GM12874 (cell line): Measurements from ENCODE around the gene HEPHL1.

ENCODE experiments used
- CTCF ChIP-seq: IDR thresholded peaks from 2 replicates; pipeline ENCODE4 v1.5.1; 2011; ENCODE audit warnings: low read depth, mild to moderate bottlenecking, control low read depth, low read length, moderate library complexity; ENCODE audit not compliant: insufficient read depth

HEPHL1 gene

DNA sequence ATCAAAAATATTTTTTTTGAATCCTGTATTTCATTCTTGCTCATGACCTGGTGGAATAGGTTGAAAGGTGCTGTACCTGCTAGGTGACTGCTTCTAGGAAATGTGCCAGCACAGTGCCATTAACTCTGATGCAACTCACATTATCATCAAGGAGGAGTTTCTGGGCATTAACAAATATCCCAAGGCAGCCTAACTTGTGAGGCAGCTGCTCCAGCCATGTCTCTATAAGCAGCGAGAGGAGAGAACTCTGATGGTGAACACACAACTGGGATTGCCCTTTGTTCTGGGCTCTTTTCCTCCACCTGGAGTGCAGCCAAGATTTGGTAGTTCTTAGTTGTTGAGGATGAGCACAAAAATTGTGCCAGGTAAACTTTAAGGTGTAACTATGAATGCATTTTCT lies 25.6 kb downstream of the HEPHL1 start:
- no peak for TF ChIP-seq CTCF

DNA sequence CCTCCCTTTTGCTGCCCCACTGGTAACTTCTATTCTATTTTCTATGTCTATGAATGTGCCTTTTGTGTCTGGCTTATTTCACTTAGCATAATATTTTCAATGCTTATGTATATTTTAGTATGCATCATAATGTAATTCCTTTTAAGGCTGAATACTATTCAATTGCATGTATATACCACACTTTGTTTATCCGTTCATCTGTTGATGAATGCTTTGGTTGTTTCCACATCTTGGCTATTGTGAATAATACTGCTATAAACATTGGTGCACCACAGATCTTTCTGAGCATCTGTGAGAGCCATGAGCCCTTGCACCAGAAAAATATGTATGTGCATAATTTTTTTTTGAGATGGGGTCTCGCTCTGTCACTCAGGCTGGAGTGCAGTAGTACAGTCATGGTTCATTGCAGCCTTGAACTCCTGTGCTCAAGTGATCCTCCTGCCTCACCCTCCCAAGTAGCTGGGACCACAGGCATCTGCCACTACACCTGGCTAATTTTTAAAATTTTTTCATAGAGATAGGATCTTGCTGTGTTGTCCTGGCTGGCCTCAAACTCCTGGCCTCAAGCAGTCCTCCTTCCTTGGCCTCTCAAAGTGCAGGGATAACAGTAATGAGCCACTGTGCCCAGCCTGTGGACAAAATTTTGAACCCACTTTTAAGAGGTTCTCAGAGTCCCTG lies 27.0 kb downstream of the HEPHL1 start:
- no peak for TF ChIP-seq CTCF

DNA sequence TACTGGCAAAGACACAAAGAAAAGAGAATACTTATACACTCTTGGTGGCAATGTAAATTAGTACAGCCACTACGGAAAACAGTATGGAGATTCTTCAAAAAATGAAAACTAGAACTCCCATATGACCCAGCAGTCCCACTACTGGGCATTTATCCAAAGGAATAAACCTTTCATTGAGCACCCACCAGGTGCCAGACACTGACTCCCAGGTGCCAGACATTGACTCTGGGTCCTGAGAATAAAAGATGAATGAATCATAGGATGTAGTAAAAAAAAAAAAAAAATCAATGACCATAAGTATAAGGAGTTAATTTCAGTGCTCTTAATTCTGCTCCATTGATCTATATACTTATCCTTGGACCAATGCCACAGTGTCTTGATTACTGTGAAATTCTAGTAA lies 28.2 kb downstream of the HEPHL1 start:
- no peak for TF ChIP-seq CTCF

GRCh38 chr11:94058630-94059029 lies 37.5 kb downstream of the HEPHL1 start:
- TF ChIP-seq CTCF = no peak

DNA sequence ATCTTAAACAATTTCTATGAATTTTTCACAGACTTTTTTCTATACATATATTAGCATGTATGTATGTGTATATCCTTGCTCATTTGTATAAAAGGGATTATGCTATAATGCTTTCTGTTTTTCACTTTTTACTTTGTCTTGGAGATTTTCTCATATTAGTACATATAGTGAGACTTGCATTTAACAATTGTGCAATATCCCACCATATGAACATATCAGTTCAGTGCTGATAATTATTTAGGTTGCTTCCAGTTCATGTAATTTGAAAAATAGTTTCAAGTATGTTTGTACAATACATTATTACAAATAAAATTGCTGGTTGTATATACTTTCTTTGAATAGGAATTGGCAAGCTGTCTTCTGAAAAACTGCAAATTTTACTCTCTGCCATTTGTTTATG lies 37.9 kb downstream of the HEPHL1 start:
- TF ChIP-seq CTCF = no peak

DNA sequence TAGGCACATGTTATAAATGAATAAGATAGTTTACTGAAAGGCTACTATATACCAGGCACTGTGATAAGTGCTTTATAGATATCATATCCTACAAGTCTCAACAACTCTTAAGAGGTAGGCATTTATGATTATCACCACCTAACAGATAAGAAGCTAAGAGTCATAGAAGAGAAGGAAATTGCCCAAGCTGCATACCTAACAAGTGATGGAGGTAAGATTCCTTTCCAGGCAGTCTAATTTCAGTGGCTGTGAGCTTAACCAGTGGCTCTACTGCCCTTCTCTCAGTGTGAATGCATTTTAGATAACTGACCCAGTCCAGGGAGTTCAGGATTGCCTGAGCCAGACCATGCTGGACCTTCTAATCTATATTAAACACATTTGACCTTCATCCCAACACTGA lies 39.2 kb downstream of the HEPHL1 start:
- TF ChIP-seq CTCF = no peak

- TF ChIP-seq CTCF = no peak
Measured at GRCh38 chr11:94062360-94062759, 41.2 kb downstream of the HEPHL1 start.
